Measurements from ENCODE around the gene LAMC3.
A peak's percentile ranks its signal among the peaks of the same experiment; 100 is the strongest.

LAMC3 gene

GRCh38 chr9:131045300-131046092 is 36.5 kb downstream of the LAMC3 start:
- no peak for DNase-seq (ENCODE audit: low spot score)

GRCh38 chr9:131046093-131046380 is 37.1 kb downstream of the LAMC3 start:
- no peak for DNase-seq (ENCODE audit: low spot score)

- peak; percentile 55 for DNase-seq (ENCODE audit: low spot score)
These were observed 37.7 kb downstream of the LAMC3 start for GRCh38 chr9:131046581-131047202.

GRCh38 chr9:131048332-131048731 is 39.4 kb downstream of the LAMC3 start:
- no peak for DNase-seq (ENCODE audit: low spot score)

- DNase-seq (ENCODE audit: low spot score): no peak
These were observed 39.8 kb downstream of the LAMC3 start for GRCh38 chr9:131048820-131049219.

- no peak for DNase-seq (ENCODE audit: low spot score)
These were observed 41.1 kb downstream of the LAMC3 start for GRCh38 chr9:131049829-131050715.

GRCh38 chr9:131050831-131051230 is 41.9 kb downstream of the LAMC3 start:
- DNase-seq (ENCODE audit: low spot score): no peak

- DNase-seq (ENCODE audit: low spot score): no peak
These were observed 42.9 kb downstream of the LAMC3 start for GRCh38 chr9:131051592-131052517.

- DNase-seq (ENCODE audit: low spot score): peak; percentile 85
These were observed 44.9 kb downstream of the LAMC3 start for GRCh38 chr9:131053896-131054295.

GRCh38 chr9:131056781-131057506 is 48.0 kb downstream of the LAMC3 start:
- DNase-seq (ENCODE audit: low spot score): no peak

- no peak for DNase-seq (ENCODE audit: low spot score)
These were observed 52.1 kb downstream of the LAMC3 start for GRCh38 chr9:131060900-131061630.

GRCh38 chr9:131062969-131063368 is 54.0 kb downstream of the LAMC3 start:
- DNase-seq (ENCODE audit: low spot score): no peak

GRCh38 chr9:131065599-131065998 is 56.6 kb downstream of the LAMC3 start:
- no peak for DNase-seq (ENCODE audit: low spot score)

GRCh38 chr9:131067625-131068024 is 58.7 kb downstream of the LAMC3 start:
- no peak for DNase-seq (ENCODE audit: low spot score)

GRCh38 chr9:131068076-131068816 is 59.3 kb downstream of the LAMC3 start:
- no peak for DNase-seq (ENCODE audit: low spot score)

- DNase-seq (ENCODE audit: low spot score): no peak
These were observed 60.7 kb downstream of the LAMC3 start for GRCh38 chr9:131069699-131070098.

- DNase-seq (ENCODE audit: low spot score): no peak
These were observed 63.3 kb downstream of the LAMC3 start for GRCh38 chr9:131072107-131072870.

- DNase-seq (ENCODE audit: low spot score): no peak
These were observed 63.9 kb downstream of the LAMC3 start for GRCh38 chr9:131072871-131073237.
